Pulmonary artery endothelial cell (primary cell): ENCODE data around the gene RORC. TPM values are rescaled to one million over a fixed set of nuclear protein-coding genes. Genes with fewer than 3 reads are reported as not detected.

Experiments used
- DNase-seq: peaks from one replicate; pipeline ENCODE4 v3.0.0-alpha.2; 2011; ENCODE audit warnings: low read depth, low spot score
- total RNA-seq: library from RNA; depleted of rRNA; stranded (reverse); fragments of >200 nt; gene quantifications from 2 replicates; pipeline ENCODE4 v1.2.3, GENCODE V29; 2014

Gene RORC
- total RNA-seq, 1 donor from 2014 or later, result not detected

- DNase-seq, result no peak
Observed at GRCh38 chr1:151827853-151828252, 3.7 kb downstream of the RORC start.

DNA sequence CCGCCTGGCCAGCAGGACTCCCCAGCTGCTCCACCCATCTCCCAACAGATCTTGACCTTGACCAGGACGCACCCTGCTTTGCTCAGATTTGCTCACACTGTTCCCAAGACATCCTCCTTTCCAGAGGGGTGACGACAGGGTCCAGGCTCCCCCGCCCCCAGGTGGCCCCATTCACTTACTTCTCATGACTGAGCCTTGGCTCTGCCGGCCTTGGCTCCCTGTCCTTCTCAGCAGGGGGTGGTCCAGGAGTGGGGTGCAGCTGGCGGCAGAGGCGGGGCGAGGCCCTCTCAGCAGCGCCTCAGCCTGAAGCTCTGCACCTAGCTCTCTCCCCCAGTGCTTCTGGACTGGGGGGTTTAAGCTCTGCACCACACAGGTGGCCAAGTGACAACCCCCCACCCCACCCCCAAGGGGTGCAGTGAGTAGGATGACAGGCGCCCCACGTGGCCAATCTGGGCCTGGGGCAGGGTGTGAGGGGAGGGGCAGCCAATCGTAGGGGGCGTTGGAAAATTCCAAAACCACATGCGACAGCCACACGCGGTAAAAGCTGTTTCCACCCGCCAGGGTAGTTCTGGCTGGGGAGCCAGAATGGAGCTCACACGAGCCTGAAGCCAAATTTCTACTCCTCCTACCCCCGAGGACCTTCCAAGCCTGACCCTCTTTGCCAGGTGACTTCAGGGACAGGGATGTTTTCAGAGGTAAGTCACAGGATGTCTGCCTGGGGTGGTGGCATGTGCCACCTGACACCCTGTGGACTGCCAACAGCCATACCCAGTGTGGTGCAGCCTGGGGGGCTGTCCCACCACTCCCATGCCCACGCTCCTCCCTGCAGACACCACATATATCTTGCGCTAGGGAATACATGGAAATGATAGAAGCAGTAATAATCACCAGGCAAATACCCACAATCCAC lies 5.6 kb downstream of the RORC start:
- no peak for DNase-seq

DNA sequence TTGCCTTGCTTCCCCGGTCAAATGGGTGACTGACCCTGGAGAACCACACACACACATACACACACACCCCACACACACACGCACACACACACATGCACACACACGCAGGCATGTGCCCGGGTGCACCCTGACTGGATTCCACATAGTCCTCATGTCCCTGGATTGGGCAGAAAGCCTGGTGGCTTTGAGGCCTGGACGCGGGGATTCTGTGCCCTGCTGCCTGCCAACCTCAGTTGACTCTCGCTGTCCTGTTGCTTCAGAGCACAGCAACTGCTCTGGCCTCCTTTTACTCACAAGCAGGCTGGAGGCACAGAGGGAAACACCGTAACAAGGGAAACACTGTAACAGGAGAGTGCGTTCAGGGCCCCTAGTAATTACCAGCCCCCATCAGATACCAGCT lies 6.4 kb downstream of the RORC start:
- no peak for DNase-seq

DNA sequence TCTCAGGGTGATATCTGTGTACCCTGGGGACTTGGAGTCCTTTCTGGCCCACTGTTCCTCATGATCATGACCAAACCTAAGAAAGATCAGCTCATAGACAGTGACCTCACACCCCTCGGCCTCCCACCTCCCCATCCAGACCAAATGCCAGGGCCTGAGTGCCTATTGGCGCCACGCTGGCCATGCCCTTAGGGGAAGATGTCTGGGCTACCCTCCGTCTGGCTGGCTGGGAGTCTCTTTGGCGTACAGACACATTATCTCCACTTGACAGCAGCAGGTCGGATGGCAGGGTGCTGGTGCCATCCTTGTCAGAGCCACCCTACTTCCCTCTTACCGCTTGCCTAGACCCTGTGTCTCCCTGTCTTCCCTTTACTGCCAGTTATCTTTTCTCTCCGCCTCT lies 8.4 kb downstream of the RORC start:
- no peak for DNase-seq

DNA sequence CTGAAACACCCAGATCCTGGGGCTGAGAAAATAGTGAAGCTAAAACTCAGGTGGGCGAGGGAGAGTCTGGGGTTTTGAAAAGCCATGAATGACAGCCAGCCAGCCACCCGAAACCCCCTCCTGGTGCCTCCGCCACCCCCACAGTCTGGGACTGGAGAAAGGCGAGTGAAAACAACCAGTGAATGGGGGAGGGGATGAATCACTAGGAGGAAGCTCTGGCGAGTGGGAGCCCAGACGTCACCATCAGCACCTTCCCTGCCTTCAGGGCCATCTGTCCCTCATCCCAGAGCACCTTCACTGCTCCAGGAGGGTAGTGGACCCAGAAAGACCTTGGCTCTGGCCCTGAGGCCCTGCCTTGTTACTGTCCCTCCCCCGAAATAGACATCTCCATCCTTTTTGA lies 9.2 kb downstream of the RORC start:
- DNase-seq, result no peak

DNA sequence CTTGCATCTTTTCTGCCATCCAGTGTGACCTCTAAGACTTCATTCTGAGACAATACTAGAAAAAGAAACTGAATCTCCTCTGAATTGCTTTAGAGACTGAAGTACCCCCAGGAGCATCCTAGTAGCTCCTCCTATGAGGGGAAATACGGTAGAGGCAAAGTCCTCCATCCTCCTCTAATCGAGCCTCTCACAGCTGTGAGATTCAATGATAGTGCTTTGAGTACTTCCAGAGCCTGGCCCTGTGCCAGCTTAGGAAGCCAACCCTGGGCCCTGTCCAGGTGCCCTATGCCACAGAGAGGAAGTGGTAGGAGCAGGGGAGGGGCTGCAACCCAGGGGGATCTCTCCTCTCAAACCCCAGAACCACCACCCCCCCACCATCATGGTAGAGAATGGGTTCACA lies 10.7 kb downstream of the RORC start:
- DNase-seq, result no peak

DNA sequence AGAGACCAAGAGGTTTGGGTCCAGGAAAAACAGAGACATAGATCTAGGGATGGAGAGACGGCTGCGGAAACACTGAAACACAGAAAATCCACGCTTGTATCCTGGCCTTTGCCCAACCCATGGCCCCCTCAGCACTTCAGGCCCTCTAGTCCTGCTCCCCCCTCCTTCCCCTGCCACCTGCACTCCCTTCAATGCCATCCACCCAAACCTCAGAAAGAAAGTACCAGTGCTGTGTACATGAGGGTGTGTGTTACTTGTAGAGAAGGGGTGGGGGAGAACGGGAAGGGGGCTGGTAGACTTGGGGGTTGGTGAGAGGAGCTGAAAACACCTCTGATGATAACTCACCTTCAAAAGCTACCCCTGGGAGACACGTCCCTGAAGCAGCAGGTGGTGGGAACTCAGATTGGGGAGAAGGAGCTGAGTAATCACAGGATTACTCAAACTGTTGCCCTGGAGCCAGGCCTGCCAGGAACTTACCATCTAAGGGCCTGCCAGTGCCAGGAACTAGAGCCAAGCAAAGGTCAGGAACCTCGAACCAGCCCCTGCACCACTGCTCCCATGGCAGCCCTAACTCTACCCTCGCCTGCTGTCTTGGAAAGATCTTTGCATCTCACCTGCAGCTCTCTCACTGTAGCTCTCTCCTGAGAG lies 11.5 kb downstream of the RORC start:
- no peak for DNase-seq

DNA sequence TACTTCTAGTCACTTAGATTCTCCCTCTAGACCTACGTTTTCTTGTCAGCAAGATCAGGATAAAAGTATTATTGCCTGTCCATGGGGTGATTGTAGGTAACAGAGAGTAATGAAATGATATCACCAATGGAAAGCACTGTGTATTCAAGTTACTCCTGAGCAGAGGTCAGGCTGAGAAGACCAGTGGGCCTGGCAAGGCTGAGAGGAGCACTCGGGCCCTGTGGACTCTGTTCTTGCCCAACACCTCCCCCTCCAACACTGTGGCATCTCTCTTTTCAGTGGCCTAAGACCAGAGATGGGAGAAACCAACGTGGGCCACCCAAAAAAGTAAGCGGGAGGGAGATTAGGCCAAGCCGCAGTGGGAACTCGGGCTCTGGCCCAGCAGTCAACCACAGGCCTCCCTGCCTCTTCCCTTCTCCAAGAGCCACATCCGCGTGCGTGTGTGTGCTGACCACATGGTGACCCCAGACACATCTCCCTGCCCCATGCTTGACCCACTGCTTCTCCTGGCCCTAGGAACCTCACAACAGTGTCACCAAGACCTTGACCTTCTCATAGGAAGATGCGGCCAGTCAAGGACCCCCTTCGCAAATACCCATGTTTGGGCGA lies 12.3 kb downstream of the RORC start:
- DNase-seq, result no peak

GRCh38 chr1:151817353-151817730 lies 14.3 kb downstream of the RORC start:
- no peak for DNase-seq

DNA sequence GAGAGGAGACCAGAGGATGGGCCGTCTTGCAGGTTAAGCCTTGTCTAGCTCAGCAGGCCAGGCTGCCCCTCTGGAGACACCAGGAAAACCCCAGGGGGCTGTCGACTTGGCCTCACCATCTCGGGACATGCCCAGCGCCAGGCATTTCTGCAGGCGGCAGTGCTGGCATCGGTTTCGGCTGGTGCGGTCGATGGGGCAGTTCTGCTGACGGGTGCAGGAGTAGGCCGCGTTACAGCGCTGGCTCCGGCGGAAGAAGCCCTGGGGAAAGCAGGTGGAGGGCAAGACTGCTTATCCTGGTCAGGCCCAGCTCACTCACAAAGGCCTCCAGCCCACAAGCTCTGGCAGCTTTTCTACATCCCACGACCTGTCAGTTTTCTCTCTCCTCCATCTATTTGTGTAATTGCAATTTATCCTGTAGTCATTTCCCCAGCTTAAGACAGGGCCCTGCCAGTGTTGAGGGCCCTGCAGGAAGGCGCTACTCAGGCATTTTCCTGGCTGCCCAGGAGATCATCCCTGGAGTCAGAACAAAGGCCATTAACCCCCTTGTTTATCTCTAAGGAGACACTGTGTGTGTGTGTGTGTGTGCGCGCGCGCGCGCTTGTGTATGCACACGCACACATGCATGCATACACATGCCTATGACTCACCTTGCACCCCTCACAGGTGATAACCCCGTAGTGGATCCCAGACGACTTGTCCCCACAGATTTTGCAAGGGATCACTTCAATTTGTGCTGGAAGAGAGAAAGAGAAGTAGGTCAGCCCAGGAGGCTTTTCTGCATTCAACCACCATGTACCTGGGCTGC lies 14.9 kb downstream of the RORC start:
- no peak for DNase-seq

DNA sequence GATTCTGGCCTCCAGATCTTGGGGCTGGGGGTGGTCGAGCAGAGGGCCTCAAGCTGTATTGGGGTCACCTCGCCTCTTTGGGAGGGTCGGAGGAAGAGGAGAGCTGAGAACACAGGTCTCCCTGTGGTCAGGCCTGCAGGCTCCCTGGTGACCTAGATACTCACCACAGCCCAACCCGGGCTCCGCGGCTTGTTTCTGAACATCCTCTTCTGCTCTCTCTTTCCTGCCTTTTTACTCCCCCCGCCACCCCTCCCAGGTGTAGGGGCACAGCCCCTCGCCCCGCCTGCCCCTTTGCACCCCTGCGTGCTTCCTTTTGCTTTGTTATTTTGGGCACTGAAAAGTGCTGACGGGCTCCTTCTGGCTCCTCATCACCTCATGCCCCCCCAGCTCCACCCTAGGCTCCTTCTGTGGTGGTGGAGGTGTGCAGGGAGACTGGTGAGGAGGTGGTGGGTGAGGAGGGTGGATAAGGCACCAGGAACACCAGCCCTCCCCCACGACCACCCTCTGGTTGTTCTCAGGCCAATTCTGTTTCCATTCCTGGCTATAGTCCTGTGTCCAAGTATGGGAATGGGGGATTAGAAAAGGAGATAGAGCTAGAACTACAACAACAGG lies 15.8 kb downstream of the RORC start:
- no peak for DNase-seq

DNA sequence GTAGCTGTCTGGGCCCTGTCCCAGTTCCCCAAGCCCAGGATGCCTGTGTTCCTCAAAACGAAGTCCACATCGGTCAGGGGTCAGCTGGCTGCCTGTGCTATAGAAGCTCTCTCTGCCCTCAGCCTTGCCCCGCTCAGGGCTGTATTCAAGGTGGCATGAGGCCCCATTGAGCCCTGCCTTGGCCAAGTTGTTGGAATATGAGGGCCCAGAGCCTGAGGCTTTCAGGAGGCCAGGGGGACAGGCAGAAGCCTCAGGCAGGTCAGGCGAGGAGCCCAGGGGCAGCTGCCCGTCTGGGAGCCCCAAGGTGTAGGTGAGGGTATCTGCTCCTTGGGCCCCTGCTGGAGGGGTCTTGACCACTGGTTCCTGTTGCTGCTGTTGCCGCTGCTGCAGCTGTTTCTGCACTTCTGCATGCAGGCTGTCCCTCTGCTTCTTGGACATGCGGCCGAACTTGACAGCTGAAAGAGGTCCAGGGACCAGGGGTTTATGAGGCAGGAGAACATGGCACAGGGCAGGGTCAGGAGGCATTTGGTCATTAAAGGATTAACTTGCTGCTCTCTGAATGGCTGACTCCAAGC lies 16.5 kb downstream of the RORC start:
- no peak for DNase-seq

DNA sequence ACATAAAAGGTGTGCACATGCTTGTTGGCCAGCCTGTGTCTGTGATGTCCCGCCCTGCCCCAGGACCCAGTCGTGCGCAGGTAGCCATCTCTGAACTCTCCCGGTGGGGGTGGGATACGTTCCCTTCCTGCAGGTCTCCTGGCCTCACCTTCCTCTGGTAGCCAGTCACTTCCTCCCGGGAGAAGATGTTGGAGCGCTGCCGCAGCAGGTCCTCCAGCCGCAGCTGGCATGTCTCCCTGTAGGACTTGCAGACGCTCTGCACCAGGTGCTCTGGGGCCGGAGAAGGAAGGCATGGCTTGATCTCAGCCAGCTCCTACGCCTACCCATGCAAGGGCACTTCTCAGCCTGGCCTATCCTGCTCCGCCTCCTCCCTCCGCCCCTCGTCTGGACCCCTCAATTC lies 17.2 kb downstream of the RORC start:
- no peak for DNase-seq

GRCh38 chr1:151813271-151813977 lies 18.2 kb downstream of the RORC start:
- DNase-seq, result no peak

DNA sequence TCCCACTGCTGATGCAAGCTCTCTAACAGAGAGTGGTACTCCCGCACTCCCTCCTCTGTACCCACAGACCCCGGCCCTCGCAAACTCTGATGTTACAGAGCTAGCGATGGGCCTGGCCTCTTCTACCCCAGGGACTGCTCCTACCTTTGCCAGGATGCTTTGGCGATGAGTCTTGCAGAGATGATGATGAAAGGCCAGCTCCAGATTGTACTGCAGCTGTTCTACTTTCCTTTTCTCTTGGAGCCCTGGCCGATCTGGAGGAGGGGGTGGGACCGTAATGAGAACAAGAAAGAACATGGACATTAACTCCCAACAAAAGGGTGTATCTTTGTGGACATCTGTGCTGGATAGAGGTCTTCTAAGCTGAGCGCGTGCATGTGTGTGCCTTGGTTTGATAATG lies 20.4 kb downstream of the RORC start:
- DNase-seq, result no peak

- DNase-seq, result no peak
Observed at GRCh38 chr1:151809985-151810556, 21.5 kb downstream of the RORC start.

DNA sequence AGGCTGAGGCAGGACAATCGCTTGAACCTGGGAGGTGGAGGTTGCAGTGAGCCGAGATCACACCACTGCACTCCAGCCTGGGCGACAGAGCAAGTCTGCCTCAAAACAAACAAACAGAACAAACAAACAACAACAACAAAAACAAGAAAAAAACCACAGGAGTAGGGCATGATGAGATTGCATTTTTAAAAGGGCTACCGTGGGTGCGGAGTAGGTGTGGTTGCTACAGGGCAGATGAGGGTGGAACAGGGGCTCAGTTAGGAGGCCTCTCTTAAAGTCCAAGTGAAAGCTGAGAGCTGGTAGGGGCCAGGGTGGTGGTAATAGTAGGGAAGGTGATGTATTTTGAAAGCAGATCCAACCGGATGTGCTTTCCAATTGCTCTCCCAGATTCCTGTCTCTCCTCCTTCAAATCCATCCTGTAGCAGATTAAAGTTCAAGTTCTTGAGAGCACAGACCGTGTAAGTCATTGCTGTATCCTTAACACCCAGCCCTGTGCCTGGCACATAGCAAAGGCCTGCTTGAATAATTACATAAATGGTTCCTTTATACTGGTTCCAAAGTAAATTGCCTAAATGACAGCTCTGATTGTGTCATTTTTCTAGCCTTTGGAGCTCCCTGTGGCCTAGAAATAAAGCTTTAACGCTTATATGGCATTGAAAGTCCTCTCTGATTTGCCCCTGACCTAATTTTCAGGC lies 22.2 kb downstream of the RORC start:
- no peak for DNase-seq

- no peak for DNase-seq
Observed at GRCh38 chr1:151807766-151808165, 23.8 kb downstream of the RORC start.

DNA sequence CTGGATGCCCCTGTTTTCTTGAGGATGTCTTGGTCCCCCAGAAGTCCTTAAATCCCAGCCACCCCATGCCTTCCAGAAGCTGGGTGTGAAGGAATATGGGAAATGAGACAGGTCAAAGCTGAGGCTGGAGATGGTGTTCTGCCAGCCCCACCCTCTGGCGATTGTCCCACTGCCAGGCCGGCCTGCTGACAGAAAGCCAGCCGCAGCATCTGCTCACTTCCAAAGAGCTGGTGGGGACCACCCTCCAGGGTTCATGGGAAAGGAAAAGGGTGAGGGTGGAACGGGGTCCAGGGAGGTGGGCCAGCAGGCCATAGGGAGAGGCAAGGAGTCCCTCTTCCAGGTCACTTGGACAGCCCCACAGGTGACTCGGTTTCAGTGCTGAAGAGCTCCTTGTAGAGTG lies 24.5 kb downstream of the RORC start:
- no peak for DNase-seq
